Natural killer cell (primary cell): ENCODE results near the gene CNNM4. TPM values are rescaled to one million over a fixed set of nuclear protein-coding genes. Genes with fewer than 3 reads are reported as not detected.
A peak's percentile ranks its signal among the peaks of the same experiment; 100 is the strongest.

Experiments
- ATAC-seq, 3 donors: fragments of 150-1000 bp in 2 of 3; fragments of 200-7000 bp in 1 of 3; cut with Tn5 transposase; 1 replicate in 1 of 3; 2 replicates in 2 of 3; pipeline ENCODE4 v1.10.0; 2021; ENCODE audit warnings: mild to moderate bottlenecking in 2 of 3, moderate library complexity in 2 of 3
- DNase-seq, 2 donors: peaks; one replicate each; pipeline versions ENCODE4 v3.0.0 to v3.0.0-alpha.2; 2013 to 2021; ENCODE audit warnings: mixed read lengths in 1 of 2
- H3K27ac ChIP-seq: one replicate; pipeline ENCODE4 v1.5.1; 2013; ENCODE audit warnings: mild to moderate bottlenecking, low read length
- H3K27me3 ChIP-seq: one replicate; pipeline ENCODE4 v1.6.1; 2013; ENCODE audit warnings: low read length; ENCODE audit not compliant: control insufficient read depth, insufficient read depth
- H3K36me3 ChIP-seq: one replicate; pipeline ENCODE4 v1.6.1; 2013; ENCODE audit warnings: low read length; ENCODE audit not compliant: control insufficient read depth, insufficient read depth
- H3K4me1 ChIP-seq: one replicate; pipeline ENCODE4 v1.6.1; 2013; ENCODE audit warnings: low read length; ENCODE audit not compliant: control insufficient read depth, insufficient read depth
- H3K4me3 ChIP-seq: one replicate; pipeline ENCODE4 v1.5.1; 2013; ENCODE audit warnings: low read length
- H3K9me3 ChIP-seq: one replicate; pipeline ENCODE4 v1.6.1; 2013; ENCODE audit warnings: low read length; ENCODE audit not compliant: control insufficient read depth, insufficient read depth
- H3K27ac Mint-ChIP-seq, 2 donors: one replicate each; pipeline ENCODE4 v1.8.0; 2022; ENCODE audit warnings: mild to moderate bottlenecking in 2 of 2, mixed read lengths in 2 of 2, moderate library complexity in 1 of 2
- H3K27me3 Mint-ChIP-seq, 2 donors: one replicate each; pipeline ENCODE4 v1.8.0; 2022; ENCODE audit warnings: low read depth in 2 of 2, mixed read lengths in 2 of 2
- H3K36me3 Mint-ChIP-seq: one replicate; pipeline ENCODE4 v1.8.0; 2022; ENCODE audit warnings: mixed read lengths
- H3K4me1 Mint-ChIP-seq, 2 donors: one replicate each; pipeline ENCODE4 v1.8.0; 2022; ENCODE audit warnings: mixed read lengths in 2 of 2
- H3K4me3 Mint-ChIP-seq: one replicate; pipeline ENCODE4 v1.8.0; 2022; ENCODE audit warnings: mild to moderate bottlenecking, moderate library complexity, mixed read lengths
- H3K9me3 Mint-ChIP-seq, 2 donors: one replicate each; pipeline ENCODE4 v1.8.0; 2022; ENCODE audit warnings: mixed read lengths in 2 of 2
- WGBS: methylation state at CpG from one replicate; pipeline ENCODE4 v1.1.7; 2013; ENCODE audit warnings: missing lambda C conversion rate; ENCODE audit not compliant: insufficient coverage; 5-methylcytosine and 5-hydroxymethylcytosine counted together
- intact Hi-C: fragments of 100-400 bp; cut with micrococcal nuclease; formaldehyde crosslinking; loops from one replicate; pipeline ENCODE4 v1.14.2; 2022
- total RNA-seq, 4 donors: library from RNA; stranded (reverse); fragments of 120-200 nt in 1 of 4; gene quantifications; one replicate each; pipeline versions ENCODE4 v1.2.3 to v1.2.4, GENCODE V29; 2013 to 2022
- TF ChIP-seq, protein P1 (sequence below): fragments of 200-600 bp; IDR thresholded peaks from one replicate; pipeline ENCODE4 v1.8.0; 2022; ENCODE audit warnings: antibody characterized with exemption

The CNNM4 gene
- total RNA-seq, 3 donors from 2014 or later (not counting 1 experiment from before 2014, with no cell fraction given) = 9.9 to 12.1 (median 10.7) TPM

DNA sequence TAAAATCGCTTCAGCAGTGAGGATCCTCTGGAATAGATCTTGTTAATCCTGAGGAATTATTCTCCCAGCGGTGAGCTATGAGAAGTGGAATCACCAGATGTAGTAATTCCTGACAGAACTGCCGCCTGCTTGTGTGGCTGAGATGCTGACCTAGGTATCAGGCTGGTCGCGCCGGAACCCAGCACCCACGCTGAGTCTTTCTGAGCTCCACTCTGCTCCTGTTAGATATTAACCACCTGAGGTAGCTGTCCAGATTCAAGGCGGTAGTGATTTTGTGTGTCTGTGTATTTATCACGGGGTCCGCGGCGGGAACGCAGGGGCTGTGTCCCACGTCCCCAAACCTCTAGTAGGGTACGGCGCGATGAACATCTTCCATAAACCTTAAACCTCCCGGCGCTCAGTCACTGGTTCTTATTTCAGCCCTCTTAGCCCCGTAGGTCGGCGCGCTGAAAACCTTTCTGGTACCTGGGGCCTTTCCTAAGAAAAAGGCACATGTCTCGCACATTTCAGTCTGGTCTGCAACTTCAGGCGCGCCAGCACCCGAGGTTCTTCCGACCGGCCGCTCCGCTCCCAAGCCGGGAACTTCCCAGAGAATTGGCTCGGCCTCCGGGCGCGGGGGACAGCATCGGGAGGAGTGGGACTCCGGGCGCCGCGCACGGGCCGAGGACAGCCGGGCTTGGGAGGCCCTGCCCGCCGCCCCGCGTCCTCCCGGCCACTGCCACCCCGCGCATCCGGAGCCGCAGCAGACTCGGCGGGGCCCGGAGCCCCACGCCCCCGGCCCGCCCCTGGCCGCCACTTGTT is 54.8 kb downstream of the CNNM4 start:
- Histone ChIP-seq H3K4me1 (peaks cover 41% of the 10 kb centered on the region), H3K27ac (peak overlapping the region; percentile 71), H3K4me3 (peak overlapping the region; percentile 85), H3K27me3 (no peaks in the 10 kb centered on the region), H3K9me3 (no peaks in the 10 kb centered on the region), H3K36me3 (peaks cover 4% of the 10 kb centered on the region)
- ATAC-seq = peak; percentile 0 to 1 (median 0)
- intact Hi-C loops = loop anchor here (1.0 to 5.0 kb wide), 4 partner anchors 9 to 147 kb away; partner anchors contain the start of genes ANKRD39 and SEMA4C
- Mint-ChIP-seq H3K4me3 (peak overlapping the region; percentile 88), H3K27ac (peak overlapping the region; percentile 82), H3K9me3 (no peaks in the 10 kb centered on the region), H3K27me3 (no peaks in the 10 kb centered on the region), H3K4me1 (peaks cover 48 to 63% of the 10 kb centered on the region in 2 donors), H3K36me3 (no peaks in the 10 kb centered on the region)
- WGBS = 2% methylated on average over 59 of the region's 60 CpGs
- TF ChIP-seq, protein P1, sequence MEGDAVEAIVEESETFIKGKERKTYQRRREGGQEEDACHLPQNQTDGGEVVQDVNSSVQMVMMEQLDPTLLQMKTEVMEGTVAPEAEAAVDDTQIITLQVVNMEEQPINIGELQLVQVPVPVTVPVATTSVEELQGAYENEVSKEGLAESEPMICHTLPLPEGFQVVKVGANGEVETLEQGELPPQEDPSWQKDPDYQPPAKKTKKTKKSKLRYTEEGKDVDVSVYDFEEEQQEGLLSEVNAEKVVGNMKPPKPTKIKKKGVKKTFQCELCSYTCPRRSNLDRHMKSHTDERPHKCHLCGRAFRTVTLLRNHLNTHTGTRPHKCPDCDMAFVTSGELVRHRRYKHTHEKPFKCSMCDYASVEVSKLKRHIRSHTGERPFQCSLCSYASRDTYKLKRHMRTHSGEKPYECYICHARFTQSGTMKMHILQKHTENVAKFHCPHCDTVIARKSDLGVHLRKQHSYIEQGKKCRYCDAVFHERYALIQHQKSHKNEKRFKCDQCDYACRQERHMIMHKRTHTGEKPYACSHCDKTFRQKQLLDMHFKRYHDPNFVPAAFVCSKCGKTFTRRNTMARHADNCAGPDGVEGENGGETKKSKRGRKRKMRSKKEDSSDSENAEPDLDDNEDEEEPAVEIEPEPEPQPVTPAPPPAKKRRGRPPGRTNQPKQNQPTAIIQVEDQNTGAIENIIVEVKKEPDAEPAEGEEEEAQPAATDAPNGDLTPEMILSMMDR = no peak
- peak in 1 of 2 donors; percentile 70 for DNase-seq

- Mint-ChIP-seq H3K36me3 (no peaks in the 10 kb centered on the region), H3K4me3 (peak within 1 kb of the TSS; percentile 88), H3K4me1 (peaks cover 56 to 66% of the 10 kb centered on the region in 2 donors), H3K9me3 (no peaks in the 10 kb centered on the region), H3K27ac (peak within 1 kb of the TSS; percentile 82), H3K27me3 (no peaks in the 10 kb centered on the region)
- intact Hi-C loops = loop anchor here (1.0 to 5.0 kb wide), 3 partner anchors 41 to 146 kb away; partner anchors contain the start of genes ANKRD39 and SEMA4C
- H3K4me3 ChIP-seq = peak within 1 kb of the TSS; percentile 85
- DNase-seq (peak; percentile 94 to 97), ATAC-seq (peak; percentile 88 to 97 (median 89))
- no peaks in the 10 kb centered on the region for H3K9me3 ChIP-seq
- H3K27ac ChIP-seq = peak within 1 kb of the TSS; percentile 71
- under 1% methylated on average over 103 of the region's 103 CpGs for WGBS
- TF ChIP-seq, protein P1 = peak; percentile 60
- H3K27me3 ChIP-seq = no peaks in the 10 kb centered on the region
- H3K36me3 ChIP-seq = peaks cover 4% of the 10 kb centered on the region
- H3K4me1 ChIP-seq = peaks cover 46% of the 10 kb centered on the region
These were observed 55.6 kb downstream of the CNNM4 start, which contains the start of gene CNNM3 for GRCh38 chr2:96816127-96816835. Gene CNNM3 (plus strand): TSS chr2:96816268. CDS start chr2:96816278, 10 bp downstream.

DNA sequence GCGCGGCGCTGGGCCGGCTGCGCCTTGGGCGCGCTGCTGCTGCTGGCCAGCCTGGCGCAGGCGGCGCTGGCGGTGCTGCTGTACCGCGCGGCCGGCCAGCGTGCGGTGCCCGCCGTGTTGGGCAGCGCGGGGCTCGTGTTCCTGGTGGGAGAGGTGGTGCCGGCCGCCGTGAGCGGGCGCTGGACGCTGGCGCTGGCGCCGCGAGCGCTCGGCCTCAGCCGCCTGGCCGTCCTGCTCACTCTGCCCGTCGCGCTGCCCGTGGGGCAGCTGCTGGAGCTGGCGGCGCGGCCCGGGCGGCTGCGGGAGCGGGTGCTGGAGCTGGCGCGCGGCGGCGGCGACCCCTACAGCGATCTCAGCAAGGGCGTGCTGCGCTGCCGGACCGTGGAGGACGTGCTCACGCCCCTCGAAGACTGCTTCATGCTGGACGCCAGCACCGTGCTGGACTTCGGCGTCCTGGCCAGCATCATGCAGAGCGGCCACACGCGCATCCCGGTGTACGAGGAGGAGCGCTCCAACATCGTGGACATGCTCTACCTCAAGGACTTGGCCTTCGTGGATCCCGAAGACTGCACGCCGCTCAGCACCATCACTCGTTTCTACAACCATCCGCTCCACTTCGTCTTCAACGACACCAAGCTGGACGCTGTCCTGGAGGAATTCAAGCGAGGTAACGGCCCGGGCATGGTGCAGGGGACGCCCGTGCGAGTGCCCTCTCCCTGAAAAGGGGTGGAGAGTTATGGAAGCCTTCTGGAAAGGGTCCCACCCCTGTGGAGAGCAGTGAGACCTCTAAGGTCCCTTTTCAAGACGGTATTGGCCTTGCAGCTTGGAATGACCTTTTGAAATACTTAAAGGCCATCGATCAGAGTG is 56.4 kb downstream of the CNNM4 start:
- Mint-ChIP-seq H3K9me3 (no peaks in the 10 kb centered on the region), H3K27ac (no peak overlapping the region), H3K27me3 (no peaks in the 10 kb centered on the region), H3K4me3 (peak overlapping the region; percentile 88), H3K36me3 (no peaks in the 10 kb centered on the region), H3K4me1 (peaks cover 59 to 64% of the 10 kb centered on the region in 2 donors)
- TF ChIP-seq, protein P1 = no peak
- Histone ChIP-seq H3K27me3 (no peaks in the 10 kb centered on the region), H3K9me3 (no peaks in the 10 kb centered on the region), H3K4me1 (peaks cover 46% of the 10 kb centered on the region), H3K27ac (no peak overlapping the region), H3K4me3 (peak overlapping the region; percentile 24), H3K36me3 (peaks cover 4% of the 10 kb centered on the region)
- intact Hi-C loops = loop anchor here (1.0 to 5.0 kb wide), 3 partner anchors 40 to 145 kb away; partner anchors contain the start of genes ANKRD39 and SEMA4C
- ATAC-seq (no peak), DNase-seq (peak in 1 of 2 donors; percentile 31)
- WGBS = 8% methylated on average over 89 of the region's 89 CpGs
